OCI-LY7 (cell line): ENCODE results near the gene DUOX1. TPM values are rescaled to one million over a fixed set of nuclear protein-coding genes. Genes with fewer than 3 reads are reported as not detected.

ENCODE experiments used
- BruUV-seq: library from RNA; stranded (reverse); fragments of 400-500 nt; replicated peaks from 2 replicates; lab custom pipeline; 2021; lab: Mats Ljungman, UMichigan
- CTCF ChIA-PET: fragments of 300-600 bp; sonication (Branson Sonifier 250); formaldehyde crosslinking; loops from one replicate; lab custom pipeline; 2022; ENCODE audit warnings: antibody characterized with exemption; ENCODE audit not compliant: unreplicated experiment; lab: Charles Lee
- POLR2A ChIA-PET: fragments of 300-600 bp; sonication (Branson Sonifier 250); formaldehyde crosslinking; loops from one replicate; lab custom pipeline; 2022; ENCODE audit warnings: antibody characterized with exemption; lab: Charles Lee
- DNase-seq: peaks from one replicate; pipeline ENCODE4 v3.0.0-alpha.2; 2015; ENCODE audit warnings: low spot score
- H2AFZ ChIP-seq: fragments of 200-600 bp; sonication (generic), shearing (Covaris generic); 2 replicates; pipeline ENCODE4 v1.6.1; 2014; ENCODE audit warnings: mild to moderate bottlenecking, antibody characterized with exemption, low read length, moderate library complexity
- H3K27ac ChIP-seq: fragments of 200-600 bp; sonication (generic); 2 replicates; pipeline ENCODE4 v1.5.1; 2014; ENCODE audit warnings: mixed run types, low read depth, mild to moderate bottlenecking, moderate library complexity, low read length, inconsistent platforms; ENCODE audit not compliant: poor library complexity, severe bottlenecking
- H3K36me3 ChIP-seq: fragments of 200-600 bp; sonication (generic); 2 replicates; pipeline ENCODE4 v1.6.1; 2014; ENCODE audit warnings: mild to moderate bottlenecking, antibody characterized with exemption, low read length, moderate library complexity, mixed read lengths; ENCODE audit not compliant: insufficient read depth
- H3K4me1 ChIP-seq: fragments of 200-600 bp; sonication (generic); 2 replicates; pipeline ENCODE4 v1.5.1; 2014; ENCODE audit warnings: mild to moderate bottlenecking, low read length; ENCODE audit not compliant: insufficient read depth, poor library complexity, severe bottlenecking
- H3K4me2 ChIP-seq: fragments of 200-600 bp; sonication (generic); 2 replicates; pipeline ENCODE4 v1.6.1; 2014; ENCODE audit warnings: mild to moderate bottlenecking, low read length
- H3K4me3 ChIP-seq: fragments of 200-600 bp; sonication (generic); 2 replicates; pipeline ENCODE4 v1.5.1; 2014; ENCODE audit warnings: mild to moderate bottlenecking, low read depth, low read length; ENCODE audit not compliant: poor library complexity, severe bottlenecking
- H3K79me2 ChIP-seq: fragments of 200-600 bp; sonication (generic); 2 replicates; pipeline ENCODE4 v1.6.1; 2016; ENCODE audit warnings: low read depth, mild to moderate bottlenecking, low read length, moderate library complexity, mixed read lengths; ENCODE audit not compliant: insufficient read depth
- H3K9me2 ChIP-seq: fragments of 200-600 bp; sonication (generic); 2 replicates; pipeline ENCODE4 v1.6.1; 2016; ENCODE audit warnings: mild to moderate bottlenecking, low read length, mixed read lengths; ENCODE audit not compliant: insufficient read depth
- H3K9me3 ChIP-seq: fragments of 200-600 bp; sonication (generic); 2 replicates; pipeline ENCODE4 v1.6.1; 2014; ENCODE audit warnings: mild to moderate bottlenecking, mixed run types, low read length, mixed read lengths
- H4K20me1 ChIP-seq: fragments of 200-600 bp; sonication (generic); 2 replicates; pipeline ENCODE4 v1.6.1; 2014; ENCODE audit warnings: mild to moderate bottlenecking, antibody characterized with exemption, low read length, moderate library complexity, mixed read lengths; ENCODE audit not compliant: insufficient read depth
- EZH2phosphoT487 ChIP-seq: fragments of 200-600 bp; sonication (generic); IDR thresholded peaks from 2 replicates; pipeline ENCODE4 v1.6.1; 2018; ENCODE audit warnings: low read depth, borderline replicate concordance, mild to moderate bottlenecking, mixed run types, antibody characterized with exemption, low read length, moderate library complexity, mixed read lengths
- intact Hi-C: fragments of 100-400 bp; cut with micrococcal nuclease; formaldehyde crosslinking; loops from one replicate; pipeline ENCODE4 v1.10.0; 2022; ENCODE audit not compliant: unreplicated experiment
- total RNA-seq, 2 experiments: library from RNA; depleted of rRNA in 1 of 2; stranded (reverse); fragments of >200 nt in 1 of 2; shearing (Covaris generic) in 1 of 2; gene quantifications; 2 replicates each; pipeline ENCODE4 v1.2.3, GENCODE V29; 2014 to 2022
- TF ChIP-seq, protein P1 (sequence below): fragments of 200-600 bp; sonication (generic); conservative IDR thresholded peaks from 2 replicates; pipeline ENCODE4 v1.5.1; 2014; ENCODE audit warnings: mild to moderate bottlenecking, antibody characterized with exemption, low read length, moderate library complexity, mixed read lengths

The DUOX1 gene
- total RNA-seq, 2 experiments from 2014 or later = not detected

DNA sequence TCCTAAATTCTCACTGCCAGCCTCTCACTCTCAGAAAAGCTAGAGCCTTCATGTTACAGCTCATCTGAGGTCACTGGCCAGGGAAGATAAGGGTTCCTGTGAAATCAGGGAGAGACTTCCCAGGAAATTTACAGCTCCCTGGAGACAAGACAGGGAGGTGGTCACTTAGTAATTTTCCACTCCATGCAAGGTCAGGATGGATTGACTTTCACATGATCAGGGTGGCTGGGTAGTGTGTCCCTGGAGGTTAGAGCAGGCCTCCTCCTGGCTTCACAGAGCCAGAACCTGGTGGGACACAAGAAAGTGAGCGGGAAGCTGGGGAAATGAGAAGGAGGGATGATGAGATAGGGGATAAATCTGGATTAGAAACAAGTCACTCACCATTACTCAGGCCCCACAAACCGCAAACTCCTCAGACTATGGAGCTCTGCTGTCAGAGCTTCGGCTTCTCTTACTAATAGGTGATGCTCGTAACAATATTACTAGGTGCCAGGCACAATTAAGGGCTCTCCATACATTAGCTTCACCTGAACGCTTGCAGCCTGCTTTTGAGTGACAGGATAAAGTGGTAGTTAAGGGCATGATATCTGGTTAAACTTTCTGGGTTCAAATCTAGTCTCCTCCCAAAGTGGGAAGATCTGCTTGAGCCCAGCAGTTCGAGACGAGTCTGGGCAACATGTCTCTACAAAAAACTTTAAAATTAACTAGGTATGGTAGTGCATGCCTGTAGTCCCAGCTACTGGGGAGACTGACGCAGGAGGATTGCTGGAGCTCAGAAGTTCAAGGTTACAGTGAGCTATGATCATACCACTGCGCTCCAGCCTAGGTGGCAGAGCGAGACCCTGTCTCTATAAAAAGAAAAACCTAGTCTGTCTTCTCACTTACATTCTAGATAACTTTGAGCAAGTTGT lies 40.7 kb upstream of the DUOX1 start:
- DNase-seq = no peak
- TF ChIP-seq, protein P1, sequence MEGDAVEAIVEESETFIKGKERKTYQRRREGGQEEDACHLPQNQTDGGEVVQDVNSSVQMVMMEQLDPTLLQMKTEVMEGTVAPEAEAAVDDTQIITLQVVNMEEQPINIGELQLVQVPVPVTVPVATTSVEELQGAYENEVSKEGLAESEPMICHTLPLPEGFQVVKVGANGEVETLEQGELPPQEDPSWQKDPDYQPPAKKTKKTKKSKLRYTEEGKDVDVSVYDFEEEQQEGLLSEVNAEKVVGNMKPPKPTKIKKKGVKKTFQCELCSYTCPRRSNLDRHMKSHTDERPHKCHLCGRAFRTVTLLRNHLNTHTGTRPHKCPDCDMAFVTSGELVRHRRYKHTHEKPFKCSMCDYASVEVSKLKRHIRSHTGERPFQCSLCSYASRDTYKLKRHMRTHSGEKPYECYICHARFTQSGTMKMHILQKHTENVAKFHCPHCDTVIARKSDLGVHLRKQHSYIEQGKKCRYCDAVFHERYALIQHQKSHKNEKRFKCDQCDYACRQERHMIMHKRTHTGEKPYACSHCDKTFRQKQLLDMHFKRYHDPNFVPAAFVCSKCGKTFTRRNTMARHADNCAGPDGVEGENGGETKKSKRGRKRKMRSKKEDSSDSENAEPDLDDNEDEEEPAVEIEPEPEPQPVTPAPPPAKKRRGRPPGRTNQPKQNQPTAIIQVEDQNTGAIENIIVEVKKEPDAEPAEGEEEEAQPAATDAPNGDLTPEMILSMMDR = no peak
- TF ChIP-seq EZH2phosphoT487 = no peak
- H3K4me1 ChIP-seq = no peaks in the 10 kb centered on the region
- no peaks in the 10 kb centered on the region for H3K9me2 ChIP-seq
- no peak overlapping the region for H3K4me3 ChIP-seq
- no peak overlapping the region for H2AFZ ChIP-seq
- no peaks in the 10 kb centered on the region for H3K9me3 ChIP-seq
- no peak overlapping the region for H3K4me2 ChIP-seq
- ChIA-PET CTCF (interaction anchor here (0.6 kb wide), 1 partner anchor 355 kb away, joined by 3 read pairs; no protein-coding TSS in a partner anchor), POLR2A (interaction anchor here (0.6 kb wide), 1 partner anchor 241 kb away, joined by 3 read pairs; no protein-coding TSS in a partner anchor)
- intact Hi-C loops = no loop called here
- H3K36me3 ChIP-seq = no peaks in the 10 kb centered on the region
- H3K79me2 ChIP-seq = no peaks in the 10 kb centered on the region
- H4K20me1 ChIP-seq = no peaks in the 10 kb centered on the region
- no peak overlapping the region for H3K27ac ChIP-seq
- BruUV-seq = no TSS peak

DNA sequence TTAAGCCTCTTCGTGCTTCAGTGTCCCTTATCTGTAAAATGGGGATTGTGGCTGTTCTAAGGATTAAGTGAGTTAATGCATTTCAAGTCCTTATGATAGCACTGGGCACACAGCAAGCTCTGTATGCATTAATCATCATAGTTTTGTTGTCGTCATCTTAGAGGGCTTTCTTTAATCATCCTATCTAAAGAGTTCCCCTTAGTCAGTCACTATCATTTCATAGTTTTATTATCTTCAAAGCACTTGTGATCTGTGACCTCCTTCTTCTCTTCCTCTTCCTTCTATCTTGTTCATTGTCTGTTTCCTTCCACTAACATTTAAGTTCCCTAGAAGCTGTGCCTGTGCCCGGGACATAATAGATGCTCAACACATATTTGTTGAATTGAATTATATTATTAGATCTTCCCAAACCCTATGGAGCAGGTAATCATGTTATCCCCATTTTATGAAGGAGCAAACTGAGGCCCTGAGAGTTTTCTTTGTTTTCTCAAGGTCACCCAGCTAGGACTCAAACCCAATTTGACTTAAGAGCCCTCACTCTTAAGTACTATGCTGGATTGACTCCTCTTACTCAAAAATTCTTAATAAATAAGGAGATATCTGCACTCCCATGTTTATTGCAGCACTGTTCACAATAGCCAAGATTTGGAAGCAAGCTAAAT lies 40.0 kb upstream of the DUOX1 start:
- H3K4me2 ChIP-seq = no peak overlapping the region
- H3K79me2 ChIP-seq = no peaks in the 10 kb centered on the region
- H3K4me3 ChIP-seq = no peak overlapping the region
- intact Hi-C loops = no loop called here
- H4K20me1 ChIP-seq = no peaks in the 10 kb centered on the region
- H3K9me2 ChIP-seq = no peaks in the 10 kb centered on the region
- no peak for DNase-seq
- ChIA-PET CTCF (no interaction called here), POLR2A (interaction anchor here (0.6 kb wide), 2 partner anchors 334 to 924 kb away, joined by 3 to 4 read pairs; no protein-coding TSS in a partner anchor)
- no peaks in the 10 kb centered on the region for H3K9me3 ChIP-seq
- H2AFZ ChIP-seq = no peak overlapping the region
- TF ChIP-seq EZH2phosphoT487 = no peak
- TF ChIP-seq, protein P1 = no peak
- no peaks in the 10 kb centered on the region for H3K4me1 ChIP-seq
- no peak overlapping the region for H3K27ac ChIP-seq
- no peaks in the 10 kb centered on the region for H3K36me3 ChIP-seq
- BruUV-seq = no TSS peak
